K562 (cell line): ENCODE measurements around the gene VPREB3. TPM values are rescaled to one million over a fixed set of nuclear protein-coding genes. Genes with fewer than 3 reads are reported as not detected.

Experiments used
- ATAC-seq: fragments of 200-7000 bp; cut with Tn5 transposase; 3 replicates; pipeline ENCODE4 v1.9.1; 2020; ENCODE audit warnings: moderate library complexity
- BruUV-seq: library from RNA; stranded (reverse); fragments of 400-500 nt; replicated peaks from 2 replicates; lab custom pipeline; 2021; lab: Mats Ljungman, UMichigan
- CTCF ChIA-PET: fragments of 300-600 bp; formaldehyde crosslinking; extraction: SDS; loops from one replicate; lab custom pipeline; 2021; ENCODE audit warnings: low intra/inter-chr PET ratio; lab: Yijun Ruan, JAX
- POLR2A ChIA-PET: fragments of 300-600, 350-650 bp; sonication (Branson Sonifier 250); formaldehyde crosslinking; extraction: SDS; loops from one replicate; lab custom pipeline; 2021; ENCODE audit warnings: antibody characterized with exemption, inconsistent platforms; lab: Yijun Ruan, JAX
- DNase-seq, 4 experiments: peaks; one replicate each; pipeline versions ENCODE4 v3.0.0 to v3.0.0-alpha.2; 2011 to 2018; ENCODE audit warnings: low spot score in 3 of 4, mixed read lengths in 3 of 4; ENCODE audit errors: extremely low read depth in 1 of 4
- FAIRE-seq: peaks from 2 replicates; lab custom pipeline; 2011; peaks lifted over from hg19 to GRCh38; lab: Jason Lieb, UNC
- H2AFZ ChIP-seq: 2 replicates; pipeline ENCODE4 v1.6.0; 2011; ENCODE audit warnings: low read depth, low read length, control low read depth, inconsistent platforms
- H3K27ac ChIP-seq: fragments of 200-600 bp; 3 replicates; pipeline ENCODE4 v1.8.0; 2011; ENCODE audit warnings: low read depth, mild to moderate bottlenecking, control low read depth, inconsistent platforms, low read length, moderate library complexity, mixed read lengths; ENCODE audit errors: extremely low read depth
- H3K27me3 ChIP-seq, 2 experiments: fragments of 300-600 bp in 1 of 2; 2 replicates in 1 of 2; 3 replicates in 1 of 2; pipeline versions ENCODE4 v1.6.0 to v1.8.0; 2011; ENCODE audit warnings: inconsistent platforms in 2 of 2, low read length in 2 of 2, mild to moderate bottlenecking in 1 of 2, mixed read lengths in 1 of 2, moderate library complexity in 1 of 2; ENCODE audit not compliant: control insufficient read depth in 2 of 2, insufficient read depth in 2 of 2
- H3K36me3 ChIP-seq: fragments of 300-600 bp; 3 replicates; pipeline ENCODE4 v1.8.0; 2011; ENCODE audit warnings: mild to moderate bottlenecking, low read length, inconsistent platforms; ENCODE audit not compliant: control insufficient read depth, insufficient read depth
- H3K4me1 ChIP-seq, 2 experiments: fragments of 200-600 bp in 1 of 2; replicated peaks in 1 of 2; 2 replicates in 1 of 2; 3 replicates in 1 of 2; pipeline versions ENCODE4 v1.5.1 to v1.8.0; 2011; ENCODE audit warnings: inconsistent platforms in 2 of 2, low read length in 2 of 2, mild to moderate bottlenecking in 1 of 2, mixed read lengths in 1 of 2, moderate library complexity in 1 of 2; ENCODE audit not compliant: control insufficient read depth in 2 of 2, insufficient read depth in 2 of 2
- H3K4me2 ChIP-seq: 2 replicates; pipeline ENCODE4 v1.6.1; 2011; ENCODE audit warnings: low read length, control low read depth, inconsistent platforms, mixed read lengths; ENCODE audit not compliant: insufficient read depth
- H3K4me3 ChIP-seq: fragments of 200-600 bp; sonication (generic), shearing (Covaris generic); 2 replicates; pipeline ENCODE4 v1.5.1; 2016; ENCODE audit warnings: control low read depth, inconsistent platforms
- H3K79me2 ChIP-seq: fragments of 200-600 bp; 3 replicates; pipeline ENCODE4 v1.8.0; 2011; ENCODE audit warnings: low read length, inconsistent platforms; ENCODE audit not compliant: control insufficient read depth, insufficient read depth
- H3K9ac ChIP-seq, 2 experiments: 2 replicates each; pipeline versions ENCODE4 v1.6.0 to v1.6.1; 2011; ENCODE audit warnings: low read depth in 2 of 2, low read length in 2 of 2, control low read depth in 1 of 2, inconsistent platforms in 1 of 2, mild to moderate bottlenecking in 1 of 2, mixed read lengths in 1 of 2; ENCODE audit not compliant: insufficient read depth in 1 of 2
- H3K9me1 ChIP-seq: one replicate; pipeline ENCODE4 v1.6.0; 2011; ENCODE audit warnings: inconsistent platforms, mild to moderate bottlenecking, low read length, moderate library complexity; ENCODE audit not compliant: control insufficient read depth, insufficient read depth
- H3K9me3 ChIP-seq: replicated peaks from 2 replicates; pipeline ENCODE4 v1.5.1; 2011; ENCODE audit warnings: low read depth, low read length, inconsistent platforms; ENCODE audit not compliant: control insufficient read depth, insufficient read depth
- H4K20me1 ChIP-seq: replicated peaks from 2 replicates; pipeline ENCODE4 v1.6.1; 2011; ENCODE audit warnings: low read length, inconsistent platforms, mixed read lengths; ENCODE audit not compliant: control insufficient read depth, insufficient read depth
- ELK1 ChIP-seq: sonication (generic); formaldehyde crosslinking; IDR thresholded peaks from 2 replicates; pipeline ENCODE4 v1.8.1; 2022; ENCODE audit warnings: missing genetic modification reagents
- JUND ChIP-seq, 2 experiments: IDR thresholded peaks; 2 replicates in 1 of 2; 3 replicates in 1 of 2; pipeline ENCODE4 v1.6.1; 2011; ENCODE audit warnings: borderline replicate concordance in 2 of 2, low read depth in 2 of 2, low read length in 2 of 2, improper control_type of control experiment in 1 of 2, missing biosample characterization in 1 of 2, missing genetic modification characterization in 1 of 2, missing genetic modification reagents in 1 of 2
- WGBS: fragments of 100-300 bp; shearing (Covaris generic); methylation state at CpG from one replicate; pipeline ENCODE4 v1.1.6; 2016; ENCODE audit warnings: low coverage, mixed read lengths; ENCODE audit not compliant: insufficient coverage; ENCODE audit errors: missing lambda C conversion rate; 5-methylcytosine and 5-hydroxymethylcytosine counted together
- in situ Hi-C: fragments of 300-500 bp; cut with MboI; formaldehyde crosslinking; loops from 4 replicates; pipeline ENCODE4 v1.15.0; 2018; ENCODE audit warnings: inconsistent platforms, mixed read lengths
- intact Hi-C: fragments of 100-400 bp; cut with micrococcal nuclease; formaldehyde crosslinking; loops from 2 replicates; pipeline ENCODE4 v1.14.2; 2022
- polyA plus RNA-seq, 8 experiments: library from polyadenylated mRNA; depleted of rRNA in 4 of 8; stranded (reverse) in 5 of 8; unstranded in 3 of 8; fragments of >200 nt; fragmentation: Nextera tagmentation in 2 of 8; fragmentation: Illumina TruSeq in 1 of 8; extraction: Ambion mirVana in 2 of 8; extraction: Trizol in 1 of 8; gene quantifications; 2 replicates each; pipeline versions ENCODE4 v1.2.1 to v1.2.3, GENCODE V29; 2011 to 2014; ENCODE audit warnings: inconsistent platforms in 1 of 8, missing spikeins in 1 of 8
- total RNA-seq, 7 experiments: library from RNA; depleted of rRNA in 6 of 7; stranded (reverse); fragments of >200 nt in 6 of 7; fragmentation: Illumina TruSeq in 2 of 7; extraction: Trizol in 2 of 7; gene quantifications; 2 replicates each; pipeline versions ENCODE4 v1.2.1 to v1.2.3, GENCODE V29; 2011 to 2021; ENCODE audit warnings: low replicate concordance in 1 of 7

VPREB3 gene
- total and polyA plus RNA-seq, 9 of the 15 experiments (the other 6 are each of a cell fraction or from before 2014, with no cell fraction given): 0.14 to 0.71 (median 0.20) TPM; not detected in 6

- no peak for FAIRE-seq
- intact Hi-C loops: no loop called here
- TF ChIP-seq JUND (IDR thresholded peaks at IDR 0.05; ENCODE audit: borderline replicate concordance, low read depth, low read length) (no peak), JUND (tag; IDR thresholded peaks at IDR 0.05; ENCODE audit: borderline replicate concordance, low read depth, low read length) (no peak), ELK1 (CRISPR knock-in tag) (no peak)
- no peak overlapping the region for H3K27ac ChIP-seq
- no peak for DNase-seq
- ChIA-PET POLR2A (no interaction called here), CTCF (no interaction called here)
- peaks cover 12 to 15% of the 10 kb centered on the region in 2 experiments; a peak in 3 of 5 replicates for H3K4me1 ChIP-seq
- no TSS peak for BruUV-seq
- no peaks in the 10 kb centered on the region for H3K9me1 ChIP-seq
- in situ Hi-C loops: no loop called here
- no peak overlapping the region for H3K4me3 ChIP-seq
- H3K36me3 ChIP-seq: peaks cover 51% of the 10 kb centered on the region
- H2AFZ ChIP-seq: no peak overlapping the region
- no peak for ATAC-seq
- H3K9me3 ChIP-seq: no peaks in the 10 kb centered on the region
- H3K9ac ChIP-seq: no peak overlapping the region
- no peak overlapping the region for H3K4me2 ChIP-seq
- 77% methylated on average over 10 of the region's 11 CpGs for WGBS
- H4K20me1 ChIP-seq: peaks cover 10% of the 10 kb centered on the region
- H3K79me2 ChIP-seq: peaks cover 44% of the 10 kb centered on the region
- no peaks in the 10 kb centered on the region for H3K27me3 ChIP-seq
Measured at GRCh38 chr22:23790819-23791737, 36.9 kb upstream of the VPREB3 start.
